ENCODE results near the gene TRMT2A.

DNA sequence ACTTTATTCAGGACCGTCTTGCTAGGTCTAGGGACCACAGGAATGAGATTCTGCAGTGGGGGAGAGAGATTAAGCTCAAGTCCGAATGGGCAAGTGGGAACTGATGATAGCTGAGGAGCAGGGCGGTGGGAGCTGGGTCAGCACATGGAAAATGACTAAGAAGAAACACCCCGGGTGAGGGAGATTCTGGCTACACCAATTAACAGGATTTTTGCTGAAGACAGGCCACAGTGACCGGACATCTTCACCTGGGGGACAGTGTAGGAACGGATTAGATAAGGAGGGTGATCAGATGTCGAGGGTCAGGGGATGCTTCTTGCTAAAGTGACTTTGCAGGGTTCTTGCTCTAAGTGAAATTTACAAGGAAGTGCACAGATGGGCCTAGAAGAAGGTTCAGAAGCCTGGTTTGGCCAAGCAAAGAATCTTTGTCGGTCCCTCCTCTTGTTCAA lies 45.5 kb downstream of the TRMT2A start:
- TF ChIP-seq CTCF (conservative IDR thresholded peaks at IDR 0.05; ENCODE audit: low read depth, low read length) = no peak
- no peak for TF ChIP-seq EZH2 (IDR thresholded peaks at IDR 0.05; ENCODE audit: borderline replicate concordance, low read depth, low read length, poor library complexity, severe bottlenecking)
